ENCODE results near the gene HMGN2. TPM values are rescaled to one million over a fixed set of nuclear protein-coding genes. Genes with fewer than 3 reads are reported as not detected.
A peak's percentile ranks its signal among the peaks of the same experiment; 100 is the strongest.

HMGN2 gene
- total and polyA plus RNA-seq, 3 donors from 2014 or later = 244 to 392 (median 285) TPM

DNA sequence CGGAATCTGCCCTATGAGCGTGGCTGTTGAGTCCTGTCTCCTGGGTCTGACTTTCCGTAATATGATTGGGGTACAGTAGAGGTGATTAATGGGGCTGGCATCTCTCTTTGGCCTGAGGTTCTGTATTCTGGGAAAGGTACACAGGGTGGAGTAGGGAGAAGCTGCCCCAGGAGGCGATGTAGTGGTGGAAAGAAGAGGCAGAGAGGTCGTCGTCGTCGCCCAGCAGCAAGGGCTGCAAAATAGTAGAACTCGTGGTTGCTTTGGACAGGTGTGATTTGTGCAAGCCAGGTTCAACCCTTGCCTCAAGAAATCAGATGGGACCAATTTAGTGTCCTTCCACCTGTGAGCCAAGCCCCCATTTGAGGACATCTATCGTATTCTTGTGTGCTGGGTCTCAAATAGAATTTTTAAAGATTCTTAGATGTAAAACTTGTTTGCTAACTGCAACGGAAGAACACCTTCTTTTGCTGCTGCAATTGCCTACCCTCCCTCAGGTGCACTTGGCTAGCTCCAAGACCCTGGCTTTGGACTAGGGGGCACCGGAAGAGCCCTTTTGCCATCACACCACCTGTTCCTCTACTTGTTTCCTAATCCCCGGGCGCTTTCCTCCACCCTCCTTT, 1.3 kb upstream of the HMGN2 start:
- H3K9me3 ChIP-seq = no peaks in the 10 kb centered on the region
- peaks cover 15% of the 10 kb centered on the region for H3K4me1 ChIP-seq
- intact Hi-C loops (cut with DNase I; ENCODE audit: low total_unique reads) = no loop called here
- H3K4me3 ChIP-seq = peak overlapping the region in 1 of 2 donors; percentile 97
- no peaks in the 10 kb centered on the region for H3K36me3 ChIP-seq (ENCODE audit: low read depth, missing control alignments)
- no peak for TF ChIP-seq POLR2A (IDR thresholded peaks at IDR 0.05)
- TF ChIP-seq, protein P1, sequence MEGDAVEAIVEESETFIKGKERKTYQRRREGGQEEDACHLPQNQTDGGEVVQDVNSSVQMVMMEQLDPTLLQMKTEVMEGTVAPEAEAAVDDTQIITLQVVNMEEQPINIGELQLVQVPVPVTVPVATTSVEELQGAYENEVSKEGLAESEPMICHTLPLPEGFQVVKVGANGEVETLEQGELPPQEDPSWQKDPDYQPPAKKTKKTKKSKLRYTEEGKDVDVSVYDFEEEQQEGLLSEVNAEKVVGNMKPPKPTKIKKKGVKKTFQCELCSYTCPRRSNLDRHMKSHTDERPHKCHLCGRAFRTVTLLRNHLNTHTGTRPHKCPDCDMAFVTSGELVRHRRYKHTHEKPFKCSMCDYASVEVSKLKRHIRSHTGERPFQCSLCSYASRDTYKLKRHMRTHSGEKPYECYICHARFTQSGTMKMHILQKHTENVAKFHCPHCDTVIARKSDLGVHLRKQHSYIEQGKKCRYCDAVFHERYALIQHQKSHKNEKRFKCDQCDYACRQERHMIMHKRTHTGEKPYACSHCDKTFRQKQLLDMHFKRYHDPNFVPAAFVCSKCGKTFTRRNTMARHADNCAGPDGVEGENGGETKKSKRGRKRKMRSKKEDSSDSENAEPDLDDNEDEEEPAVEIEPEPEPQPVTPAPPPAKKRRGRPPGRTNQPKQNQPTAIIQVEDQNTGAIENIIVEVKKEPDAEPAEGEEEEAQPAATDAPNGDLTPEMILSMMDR (IDR thresholded peaks at IDR 0.05) = no peak
- no peak for DNase-seq
- no peaks in the 10 kb centered on the region for H3K27me3 ChIP-seq
- 39 to 52% methylated on average over 14 of the region's 14 CpGs for WGBS, 2 donors
- H3K27ac ChIP-seq = no peak overlapping the region

DNA sequence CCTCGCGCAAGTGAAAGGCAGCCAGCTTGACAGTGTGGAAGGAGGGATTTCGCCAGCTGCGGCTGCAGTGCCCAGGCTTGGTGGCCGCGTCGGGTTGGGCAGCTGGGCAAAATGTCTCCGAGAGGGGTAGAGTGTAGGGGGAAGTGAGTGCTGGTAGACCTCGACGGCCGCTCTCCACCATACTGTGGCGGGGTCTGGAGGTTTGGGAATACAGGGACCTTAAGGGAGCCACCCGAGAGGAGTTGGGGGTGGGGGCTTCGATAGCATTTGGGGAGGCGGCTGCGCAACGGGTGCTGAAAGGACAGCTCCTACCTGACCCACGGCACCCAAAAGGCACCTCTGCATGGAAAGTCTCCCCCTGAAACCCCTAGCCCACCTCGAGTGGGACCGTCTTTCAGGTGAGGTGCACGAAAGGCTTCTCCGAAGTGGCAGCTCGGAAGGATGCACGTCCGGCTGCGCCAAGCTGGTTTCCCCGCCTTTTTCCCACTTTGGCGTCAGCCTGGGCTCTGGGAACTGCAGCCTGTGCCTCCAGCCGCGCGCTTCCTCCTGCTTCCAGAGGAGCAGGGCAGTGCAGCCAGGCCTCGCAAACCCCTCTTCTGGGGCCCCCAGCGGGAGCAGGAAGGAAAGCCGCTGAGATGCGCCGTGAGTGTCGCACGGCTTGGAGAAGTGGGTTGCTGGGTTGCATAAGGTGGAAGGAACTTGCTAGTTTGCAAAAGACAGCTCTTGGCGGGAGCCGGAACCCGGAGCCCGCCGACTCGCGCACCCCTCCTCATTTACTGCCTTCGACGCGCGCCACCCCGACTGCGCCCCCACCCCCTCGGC, 531 bp upstream of the HMGN2 start:
- peaks cover 15% of the 10 kb centered on the region for H3K4me1 ChIP-seq
- H3K4me3 ChIP-seq = peak overlapping the region; percentile 97 to 100
- no peaks in the 10 kb centered on the region for H3K9me3 ChIP-seq
- no peak for TF ChIP-seq POLR2A (IDR thresholded peaks at IDR 0.05)
- TF ChIP-seq, protein P1 (IDR thresholded peaks at IDR 0.05) = no peak
- peak; percentile 61 for DNase-seq
- WGBS, 2 donors = 1% methylated on average over 21 to 51 of the region's 52 CpGs
- peak overlapping the region; percentile 99 to 100 for H3K27ac ChIP-seq
- intact Hi-C loops (cut with DNase I; ENCODE audit: low total_unique reads) = no loop called here
- no peaks in the 10 kb centered on the region for H3K27me3 ChIP-seq
- H3K36me3 ChIP-seq (ENCODE audit: low read depth, missing control alignments) = no peaks in the 10 kb centered on the region

DNA sequence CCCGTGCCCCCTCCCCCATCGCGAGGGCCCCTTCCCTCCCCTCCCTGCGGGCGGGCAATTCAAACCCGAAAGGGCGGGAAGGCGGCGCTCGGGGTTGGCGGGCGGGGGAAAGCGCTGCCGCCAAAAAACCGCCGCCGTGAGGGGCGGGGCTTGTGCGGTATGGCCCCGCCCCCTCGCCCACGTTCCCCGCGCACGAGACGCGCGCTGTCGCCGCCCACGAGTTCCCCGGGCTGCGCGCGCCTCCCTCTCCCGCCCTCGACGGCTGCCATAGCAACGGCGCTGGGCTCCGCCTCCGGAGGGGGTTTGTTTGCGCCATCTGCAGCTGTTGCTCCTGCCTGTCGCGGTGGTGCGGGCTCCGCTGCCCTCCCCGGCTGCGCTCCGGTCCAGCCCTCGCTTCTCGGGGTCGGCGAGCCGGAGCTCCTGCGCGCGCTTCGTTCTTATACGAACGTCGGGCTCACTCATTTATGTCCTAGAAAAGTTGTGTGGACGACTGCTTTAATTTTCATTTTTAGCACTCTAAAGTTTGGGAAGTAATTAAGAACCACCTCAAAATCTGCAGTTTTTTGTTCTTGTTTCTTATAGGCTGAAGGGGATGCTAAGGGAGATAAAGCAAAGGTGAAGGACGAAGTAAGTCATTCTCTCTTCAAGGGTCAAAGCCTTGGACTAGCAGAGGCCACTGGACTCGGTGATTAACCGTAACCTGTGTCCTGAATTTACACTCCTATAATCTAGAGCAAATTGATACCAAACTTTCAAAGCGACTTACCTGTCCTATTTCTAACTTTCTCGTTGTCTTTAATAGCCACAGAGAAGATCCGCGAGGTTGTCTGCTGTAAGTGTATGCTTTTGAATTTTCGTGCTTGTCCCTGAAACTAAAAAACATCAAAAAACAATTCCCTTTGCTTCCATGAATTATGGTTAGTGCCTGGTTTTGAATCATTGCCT, 933 bp downstream of the HMGN2 start:
- 2 to 3% methylated on average over 29 to 62 of the region's 71 CpGs for WGBS, 2 donors
- Histone ChIP-seq H3K4me3 (peak overlapping the region; percentile 97 to 100), H3K36me3 (ENCODE audit: low read depth, missing control alignments) (no peaks in the 10 kb centered on the region), H3K4me1 (peaks cover 15% of the 10 kb centered on the region), H3K9me3 (no peaks in the 10 kb centered on the region), H3K27ac (peak overlapping the region; percentile 99 to 100), H3K27me3 (no peaks in the 10 kb centered on the region)
- peak; percentile 59 for TF ChIP-seq POLR2A (IDR thresholded peaks at IDR 0.05)
- TF ChIP-seq, protein P1 (IDR thresholded peaks at IDR 0.05) = no peak
- DNase-seq = peak; percentile 97
- intact Hi-C loops (cut with DNase I; ENCODE audit: low total_unique reads) = no loop called here

DNA sequence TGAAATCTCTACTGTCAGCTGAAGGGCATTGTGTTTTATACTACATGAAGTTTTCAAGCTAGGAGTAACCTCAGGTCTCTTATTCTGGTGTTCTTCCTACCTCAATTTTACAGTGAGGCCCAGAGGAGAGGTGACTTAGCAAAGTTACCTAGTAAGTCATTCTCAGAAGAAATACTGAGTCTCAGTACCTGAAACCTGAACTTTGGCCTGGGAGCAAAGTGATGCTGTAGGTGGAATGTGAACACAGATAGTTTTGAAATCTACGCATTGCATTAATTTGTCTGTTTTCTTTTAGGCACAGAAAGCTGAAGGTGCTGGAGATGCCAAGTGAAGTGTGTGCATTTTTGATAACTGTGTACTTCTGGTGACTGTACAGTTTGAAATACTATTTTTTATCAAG, 2.6 kb downstream of the HMGN2 start:
- no peaks in the 10 kb centered on the region for H3K36me3 ChIP-seq (ENCODE audit: low read depth, missing control alignments)
- WGBS, 2 donors = 92 to 94% methylated on average over 1 of the region's 1 CpG
- TF ChIP-seq, protein P1 (IDR thresholded peaks at IDR 0.05) = no peak
- TF ChIP-seq POLR2A (IDR thresholded peaks at IDR 0.05) = no peak
- intact Hi-C loops (cut with DNase I; ENCODE audit: low total_unique reads) = no loop called here
- peaks cover 15% of the 10 kb centered on the region for H3K4me1 ChIP-seq
- no peak overlapping the region for H3K27ac ChIP-seq
- H3K4me3 ChIP-seq = no peak overlapping the region
- H3K9me3 ChIP-seq = no peaks in the 10 kb centered on the region
- H3K27me3 ChIP-seq = no peaks in the 10 kb centered on the region
- no peak for DNase-seq

All from testis (tissue), 3 donors.